Right lobe of liver (tissue), 4 donors: ENCODE results near the gene APOA1.

Experiments
- POLR2A ChIP-seq: fragments of 450-650 bp; IDR thresholded peaks from one replicate; pipeline ENCODE4 v1.6.1; 2017; ENCODE audit warnings: antibody characterized with exemption, mild to moderate bottlenecking
- TF ChIP-seq, protein P1 (sequence below), 4 donors: fragments of 200-600 bp in 3 of 4; fragments of 450-650 bp in 1 of 4; IDR thresholded peaks; one replicate each; pipeline versions ENCODE4 v1.5.1 to v1.8.0; 2016 to 2022; ENCODE audit warnings: antibody characterized with exemption in 4 of 4, mild to moderate bottlenecking in 2 of 4
- donor health status: DM: no; HTN: no; CAD: no.
- donor health status: DM: no; HTN: no; CAD: no.
- donor health status: DM: no; HTN: yes; CAD: no.

GRCh38 chr11:116787436-116787785 is 50.0 kb downstream of the APOA1 start:
- TF ChIP-seq, protein P1, sequence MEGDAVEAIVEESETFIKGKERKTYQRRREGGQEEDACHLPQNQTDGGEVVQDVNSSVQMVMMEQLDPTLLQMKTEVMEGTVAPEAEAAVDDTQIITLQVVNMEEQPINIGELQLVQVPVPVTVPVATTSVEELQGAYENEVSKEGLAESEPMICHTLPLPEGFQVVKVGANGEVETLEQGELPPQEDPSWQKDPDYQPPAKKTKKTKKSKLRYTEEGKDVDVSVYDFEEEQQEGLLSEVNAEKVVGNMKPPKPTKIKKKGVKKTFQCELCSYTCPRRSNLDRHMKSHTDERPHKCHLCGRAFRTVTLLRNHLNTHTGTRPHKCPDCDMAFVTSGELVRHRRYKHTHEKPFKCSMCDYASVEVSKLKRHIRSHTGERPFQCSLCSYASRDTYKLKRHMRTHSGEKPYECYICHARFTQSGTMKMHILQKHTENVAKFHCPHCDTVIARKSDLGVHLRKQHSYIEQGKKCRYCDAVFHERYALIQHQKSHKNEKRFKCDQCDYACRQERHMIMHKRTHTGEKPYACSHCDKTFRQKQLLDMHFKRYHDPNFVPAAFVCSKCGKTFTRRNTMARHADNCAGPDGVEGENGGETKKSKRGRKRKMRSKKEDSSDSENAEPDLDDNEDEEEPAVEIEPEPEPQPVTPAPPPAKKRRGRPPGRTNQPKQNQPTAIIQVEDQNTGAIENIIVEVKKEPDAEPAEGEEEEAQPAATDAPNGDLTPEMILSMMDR (IDR thresholded peaks at IDR 0.05): no peak
- TF ChIP-seq POLR2A: no peak
